GM12878 (cell line): ENCODE results near the gene TRAFD1. TPM values are rescaled to one million over a fixed set of nuclear protein-coding genes. Genes with fewer than 3 reads are reported as not detected.
A peak's percentile ranks its signal among the peaks of the same experiment; 100 is the strongest.

ENCODE experiments used
- ATAC-seq: fragments of 200-7000 bp; cut with Tn5 transposase; 3 replicates; pipeline ENCODE4 v1.9.1; 2020; ENCODE audit warnings: mild to moderate bottlenecking, moderate library complexity
- BruUV-seq: library from RNA; stranded (reverse); fragments of 400-500 nt; replicated peaks from 2 replicates; lab custom pipeline; 2021; lab: Mats Ljungman, UMichigan
- CTCF ChIA-PET: fragments of 300-600 bp; sonication (Branson Sonifier 250); formaldehyde crosslinking; extraction: SDS; loops from one replicate; lab custom pipeline; 2021; ENCODE audit warnings: inconsistent platforms; lab: Yijun Ruan, JAX
- POLR2A ChIA-PET: fragments of 350-600 bp; formaldehyde crosslinking; extraction: SDS; loops from one replicate; lab custom pipeline; 2021; ENCODE audit warnings: inconsistent platforms; lab: Charles Lee
- RAD21 ChIA-PET: fragments of 300-600 bp; sonication (Branson Sonifier 250); formaldehyde crosslinking; loops from one replicate; lab custom pipeline; 2023; ENCODE audit warnings: antibody characterized with exemption; ENCODE audit not compliant: unreplicated experiment; lab: Charles Lee
- SMC1A ChIA-PET: fragments of 300-600 bp; sonication (Branson Sonifier 250); formaldehyde crosslinking; loops from one replicate; lab custom pipeline; 2023; ENCODE audit not compliant: unreplicated experiment, uncharacterized antibody; lab: Charles Lee
- DNase-seq: peaks from one replicate; pipeline ENCODE4 v3.0.0-alpha.2; 2011; ENCODE audit warnings: low read depth, low spot score
- FAIRE-seq: peaks from 3 replicates; lab custom pipeline; 2011; peaks lifted over from hg19 to GRCh38; lab: Jason Lieb, UNC
- H2AFZ ChIP-seq: 2 replicates; pipeline ENCODE4 v1.6.0; 2011; ENCODE audit warnings: low read depth, low read length, control low read depth; ENCODE audit not compliant: control insufficient read depth
- H3K27ac ChIP-seq: 2 replicates; pipeline ENCODE4 v1.5.1; 2011; ENCODE audit warnings: control low read depth; ENCODE audit not compliant: control insufficient read depth, insufficient read depth
- H3K27me3 ChIP-seq, 2 experiments: replicated peaks in 1 of 2; 2 replicates each; pipeline versions ENCODE4 v1.6.0 to v1.6.1; 2011; ENCODE audit warnings: low read length in 1 of 2; ENCODE audit not compliant: control insufficient read depth in 2 of 2, insufficient read depth in 2 of 2
- H3K36me3 ChIP-seq, 2 experiments: 2 replicates each; pipeline ENCODE4 v1.5.1; 2011; ENCODE audit warnings: low read length in 1 of 2; ENCODE audit not compliant: control insufficient read depth in 2 of 2, insufficient read depth in 2 of 2
- H3K4me1 ChIP-seq: 2 replicates; pipeline ENCODE4 v1.6.1; 2011; ENCODE audit warnings: mild to moderate bottlenecking, low read length, moderate library complexity, mixed read lengths; ENCODE audit not compliant: control insufficient read depth, insufficient read depth
- H3K4me2 ChIP-seq: 2 replicates; pipeline ENCODE4 v1.6.0; 2011; ENCODE audit warnings: control low read depth; ENCODE audit not compliant: control insufficient read depth, insufficient read depth
- H3K4me3 ChIP-seq: fragments of 200-600 bp; sonication (generic); 2 replicates; pipeline ENCODE4 v1.5.1; 2016
- H3K79me2 ChIP-seq: 2 replicates; pipeline ENCODE4 v1.6.0; 2011; ENCODE audit warnings: low read length; ENCODE audit not compliant: control insufficient read depth, insufficient read depth
- H3K9ac ChIP-seq: 2 replicates; pipeline ENCODE4 v1.8.0; 2011; ENCODE audit warnings: low read length, control low read depth, mixed read lengths; ENCODE audit not compliant: control insufficient read depth, insufficient read depth
- H3K9me3 ChIP-seq: replicated peaks from 3 replicates; pipeline ENCODE4 v1.5.1; 2011; ENCODE audit warnings: mild to moderate bottlenecking, low read length; ENCODE audit not compliant: control insufficient read depth, insufficient read depth
- H4K20me1 ChIP-seq: 2 replicates; pipeline ENCODE4 v1.6.0; 2011; ENCODE audit not compliant: control insufficient read depth, insufficient read depth
- CHD4 ChIP-seq: fragments of 200-600 bp; sonication (generic); IDR thresholded peaks from 2 replicates; pipeline ENCODE4 v1.6.1; 2016; ENCODE audit warnings: mild to moderate bottlenecking
- DPF2 ChIP-seq: fragments of 450-650 bp; IDR thresholded peaks from 2 replicates; pipeline ENCODE4 v1.6.1; 2017; ENCODE audit warnings: mild to moderate bottlenecking
- E2F8 ChIP-seq: fragments of 450-650 bp; IDR thresholded peaks from 2 replicates; pipeline ENCODE4 v1.6.1; 2018; ENCODE audit warnings: mild to moderate bottlenecking, low read depth, moderate library complexity; ENCODE audit not compliant: partially characterized antibody
- HDAC6 ChIP-seq: fragments of 200-600 bp; sonication (generic); IDR thresholded peaks from one replicate; pipeline ENCODE4 v1.8.0; 2017; ENCODE audit warnings: antibody characterized with exemption; ENCODE audit not compliant: unreplicated experiment
- MEF2A ChIP-seq: IDR thresholded peaks from 2 replicates; pipeline ENCODE4 v1.6.1; 2011; ENCODE audit warnings: low read depth, mild to moderate bottlenecking, low read length, moderate library complexity; ENCODE audit not compliant: insufficient read depth
- MYB ChIP-seq: fragments of 150-350 bp; IDR thresholded peaks from 2 replicates; pipeline ENCODE4 v1.6.1; 2014; ENCODE audit warnings: mild to moderate bottlenecking, low read depth, low read length, borderline replicate concordance
- POLR2AphosphoS5 ChIP-seq: IDR thresholded peaks from 2 replicates; pipeline ENCODE4 v1.6.1; 2011; ENCODE audit warnings: mild to moderate bottlenecking, low read length, inconsistent platforms
- POU2F2 ChIP-seq: IDR thresholded peaks from 3 replicates; pipeline ENCODE4 v1.6.1; 2011; ENCODE audit warnings: low read depth, mild to moderate bottlenecking, low read length, borderline replicate concordance
- TCF7 ChIP-seq: IDR thresholded peaks from 2 replicates; pipeline ENCODE4 v1.6.1; 2014; ENCODE audit warnings: antibody characterized with exemption, borderline replicate concordance
- WRNIP1 ChIP-seq: IDR thresholded peaks from 2 replicates; pipeline ENCODE4 v1.6.1; 2011; ENCODE audit warnings: low read depth, low read length, improper control_type of control experiment, borderline replicate concordance
- ZNF687 ChIP-seq: fragments of 450-650 bp; IDR thresholded peaks from 2 replicates; pipeline ENCODE4 v1.6.1; 2017; ENCODE audit warnings: mild to moderate bottlenecking, moderate library complexity
- WGBS: methylation state at CpG from one replicate; pipeline ENCODE4 v1.1.6; 2016; ENCODE audit warnings: low lambda C conversion rate; ENCODE audit not compliant: insufficient replicate concordance, insufficient coverage; ENCODE audit errors: missing lambda C conversion rate; 5-methylcytosine and 5-hydroxymethylcytosine counted together
- in situ Hi-C: fragments of 300-500 bp; cut with MboI; formaldehyde crosslinking; loops from 9 replicates; pipeline ENCODE4 v1.14.3; 2018; ENCODE audit warnings: mixed read lengths
- intact Hi-C: fragments of 100-400 bp; cut with micrococcal nuclease; formaldehyde crosslinking; loops from one replicate; pipeline ENCODE4 v1.14.2; 2022; ENCODE audit not compliant: unreplicated experiment
- polyA plus RNA-seq, 11 experiments: library from polyadenylated mRNA; depleted of rRNA in 4 of 11; unstranded in 6 of 11; stranded (reverse) in 5 of 11; fragments of >200 nt; fragmentation: Nextera tagmentation in 4 of 11; fragmentation: Illumina TruSeq in 1 of 11; extraction: Ambion mirVana in 4 of 11; extraction: Trizol in 1 of 11; gene quantifications; 1 replicate in 1 of 11; 2 replicates in 10 of 11; pipeline versions ENCODE4 v1.2.1 to v1.2.3, GENCODE V29; 2011 to 2016; ENCODE audit warnings: inconsistent platforms in 2 of 11, missing spikeins in 2 of 11, low read depth in 1 of 11
- total RNA-seq, 4 experiments: library from RNA; depleted of rRNA in 3 of 4; stranded (reverse); fragments of >200 nt in 3 of 4; fragmentation: Illumina TruSeq in 1 of 4; extraction: Trizol in 1 of 4; gene quantifications; 2 replicates each; pipeline versions ENCODE4 v1.2.1 to v1.2.3, GENCODE V29; 2013 to 2021

Gene TRAFD1
- total and polyA plus RNA-seq, 10 of the 15 experiments (the other 5 are each of a cell fraction or from before 2014, with no cell fraction given), result 37.2 to 55.5 (median 46.2) TPM

- Histone ChIP-seq H2AFZ (no peak overlapping the region), H3K4me2 (no peak overlapping the region), H3K27ac (no peak overlapping the region), H3K4me1 (peaks cover 3% of the 10 kb centered on the region; the same call in 1 of the 2 replicates), H3K9ac (no peak overlapping the region), H3K79me2 (no peaks in the 10 kb centered on the region), H3K27me3 (no peaks in the 10 kb centered on the region), H3K36me3 (peaks cover 10 to 40% of the 10 kb centered on the region in 2 experiments)
- ChIA-PET SMC1A (interaction anchor here (0.9 to 1.4 kb wide), 2 partner anchors 20 to 28 kb away, joined by 4 to 5 read pairs; no protein-coding TSS in a partner anchor), POLR2A (interaction anchor here (0.5 kb wide), 1 partner anchor 213 kb away, joined by 7 read pairs; no protein-coding TSS in a partner anchor), RAD21 (interaction anchor here (0.6 to 1.2 kb wide), 3 partner anchors 20 to 45 kb away, joined by 3 to 4 read pairs (median 3); no protein-coding TSS in a partner anchor), CTCF (interaction anchor here (1.3 kb wide), 1 partner anchor 18 kb away, joined by 4 read pairs; no protein-coding TSS in a partner anchor)
- BruUV-seq, result no TSS peak
- intact Hi-C loops, result loop anchor here (2.0 kb wide), 1 partner anchor 31 kb away; no protein-coding TSS in a partner anchor
- peak; percentile 10 for ATAC-seq
- in situ Hi-C loops, result no loop called here
- DNase-seq, result no peak
- 88% methylated on average over 11 of the region's 11 CpGs for WGBS
- TF ChIP-seq POLR2AphosphoS5, result 0 out of 2 replicates have a peak, but pooled peaks have one; percentile 19
- TF ChIP-seq DPF2, result no peak
- TF ChIP-seq WRNIP1, result no peak
- TF ChIP-seq TCF7, result no peak
- 0 out of 2 replicates have a peak, but pooled peaks have one; percentile 28 for TF ChIP-seq ZNF687
- no peak for TF ChIP-seq HDAC6
- TF ChIP-seq MYB, result no peak
- TF ChIP-seq CHD4, result no peak
- TF ChIP-seq POU2F2, result no peak
- no peak for TF ChIP-seq E2F8
- TF ChIP-seq MEF2A, result no peak
- TF ChIP-seq, all 136 proteins: peak for 2
- no peak for FAIRE-seq
- no peak overlapping the region for H3K4me3 ChIP-seq
- H3K9me3 ChIP-seq, result no peaks in the 10 kb centered on the region; the same call in 2 of the 3 replicates
- H4K20me1 ChIP-seq, result no peaks in the 10 kb centered on the region
Observed at GRCh38 chr12:112151766-112152541, 26.6 kb downstream of the TRAFD1 start.
